Stimulated activated CD4-positive, alpha-beta T cell treated with anti-CD3 and anti-CD28 coated beads, TNF-alpha, amount 100 ng/mL, for 1 hour (primary cell): Measurements from ENCODE around the gene CPAMD8.

Experiments
- DNase-seq, 3 donors: peaks; one replicate each; pipeline ENCODE4 v3.0.0-alpha.2; 2020; ENCODE audit warnings: low read depth in 3 of 3, low spot score in 1 of 3

CPAMD8 gene

DNA sequence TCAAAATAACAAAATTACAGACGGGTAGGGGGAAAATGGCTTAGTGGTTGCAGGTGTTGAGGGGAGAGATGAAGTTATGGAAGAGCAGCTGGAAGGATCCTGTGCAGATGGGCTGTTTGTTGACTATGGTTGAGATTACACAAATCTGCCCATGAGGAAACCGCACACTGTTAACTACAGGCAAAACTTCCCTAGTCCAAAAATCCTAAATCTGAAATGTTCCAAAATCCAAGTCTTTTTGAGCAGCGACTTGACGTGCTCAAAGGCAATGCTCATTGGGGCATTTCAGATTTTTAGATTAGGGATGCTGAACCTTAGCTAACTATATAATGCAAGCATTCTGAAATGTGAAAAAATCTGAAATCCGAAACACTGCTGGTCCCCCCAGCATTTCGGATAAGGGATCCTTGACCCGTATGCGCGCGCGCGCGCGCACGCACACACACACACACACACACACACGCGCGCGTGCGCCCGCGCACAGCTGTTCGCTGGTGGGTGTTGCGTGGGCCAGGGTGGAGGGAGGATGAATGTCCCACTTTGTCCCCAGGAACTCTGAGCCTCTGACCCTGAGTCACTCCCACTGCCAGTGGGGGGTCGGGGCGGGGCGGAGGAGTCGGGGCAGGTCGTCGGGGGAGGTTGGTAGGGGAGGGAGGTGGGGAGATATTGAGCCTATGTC lies 131.0 kb downstream of the CPAMD8 start:
- DNase-seq: no peak

DNA sequence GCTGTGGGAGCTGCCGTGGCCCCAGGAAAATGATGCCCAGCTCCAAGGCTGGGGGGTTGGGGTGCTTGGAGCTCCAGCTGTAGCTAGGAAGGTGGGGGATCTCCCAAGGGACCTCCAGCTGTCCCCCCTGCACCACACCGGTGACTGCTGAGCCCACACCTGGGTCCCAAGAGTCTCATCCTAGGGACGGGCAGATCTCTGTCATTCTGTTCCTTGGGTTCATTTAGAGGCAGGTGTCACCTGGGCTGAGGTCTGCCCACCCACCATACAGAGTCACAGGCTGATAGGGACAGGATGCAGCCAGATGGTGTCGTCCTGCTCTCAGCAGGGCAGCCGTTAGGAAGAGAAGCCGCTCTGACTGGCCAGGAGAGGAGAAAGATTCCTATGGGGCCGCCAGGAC lies 132.5 kb downstream of the CPAMD8 start:
- no peak for DNase-seq

DNA sequence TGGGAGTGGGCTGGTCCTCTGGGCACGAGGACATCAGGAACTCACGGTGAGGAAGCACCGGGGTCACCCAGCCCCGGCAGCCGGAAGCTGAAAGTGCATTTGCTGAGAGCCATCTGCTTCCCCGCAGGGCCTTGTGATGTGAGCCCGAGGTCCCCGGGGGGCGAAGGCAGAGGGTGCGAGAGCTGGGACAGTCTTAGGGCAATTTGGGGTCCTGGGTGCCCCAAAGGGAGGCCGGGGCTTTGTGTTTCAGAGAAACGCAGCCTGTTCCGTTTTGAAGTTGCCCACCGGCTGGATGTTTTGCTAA lies 133.0 kb downstream of the CPAMD8 start:
- no peak for DNase-seq

DNA sequence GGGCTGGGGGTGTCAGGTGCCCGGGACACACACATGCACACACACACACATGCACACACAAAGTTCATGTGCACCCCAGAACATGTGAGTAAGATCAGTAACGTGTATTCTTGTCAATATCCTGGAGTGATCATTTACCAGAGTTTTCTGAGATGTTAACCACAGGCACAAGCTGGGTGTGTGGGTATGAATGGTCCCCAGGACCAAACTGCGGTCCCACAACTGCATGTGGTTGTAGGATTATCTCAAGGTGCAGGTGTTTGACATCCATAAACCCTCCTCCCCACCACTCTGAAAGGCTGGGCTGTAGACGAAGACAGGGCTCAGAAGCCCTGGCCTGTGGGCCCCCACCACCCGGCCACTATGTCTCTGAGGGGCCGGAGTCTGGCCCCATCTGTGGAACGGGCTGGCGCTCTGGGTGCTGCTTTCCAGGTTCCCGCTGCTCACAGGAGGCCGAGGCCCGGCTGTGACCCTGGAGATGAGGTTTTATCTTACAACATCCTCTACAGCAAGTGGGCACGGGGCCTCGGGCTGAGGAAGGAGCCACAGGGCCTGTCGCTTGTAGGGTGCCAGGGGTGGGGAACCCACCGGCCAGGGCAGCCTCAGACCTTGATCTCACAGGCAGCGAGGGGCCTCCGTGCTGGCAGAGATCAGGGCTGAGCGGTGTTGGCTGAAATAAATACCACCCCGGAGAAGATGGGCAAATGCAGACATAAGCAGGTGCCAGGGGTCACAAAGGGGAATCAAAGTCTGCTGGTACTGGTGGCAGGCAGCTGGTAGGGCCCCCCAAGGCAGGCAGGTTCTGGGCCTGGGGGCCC lies 133.5 kb downstream of the CPAMD8 start:
- no peak for DNase-seq

DNA sequence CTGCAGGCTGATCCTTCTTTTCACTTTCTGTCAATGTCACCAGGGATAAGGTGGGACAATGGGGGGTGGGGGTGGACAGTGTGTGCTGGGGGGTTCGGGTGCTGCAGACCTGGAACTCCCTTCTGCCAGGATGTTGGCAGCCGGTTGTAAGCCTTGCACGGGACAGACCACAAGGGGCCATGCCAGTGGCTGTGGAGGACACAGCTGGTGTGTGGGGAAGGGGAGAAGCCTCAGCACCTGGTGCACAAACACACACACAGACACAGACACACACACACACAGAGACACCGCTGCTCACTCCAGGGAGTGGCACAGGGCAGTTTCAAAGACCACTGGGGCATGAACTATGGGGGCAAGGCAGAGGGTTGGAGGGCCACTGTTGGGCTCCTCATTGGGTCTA lies 134.2 kb downstream of the CPAMD8 start:
- DNase-seq: no peak

DNA sequence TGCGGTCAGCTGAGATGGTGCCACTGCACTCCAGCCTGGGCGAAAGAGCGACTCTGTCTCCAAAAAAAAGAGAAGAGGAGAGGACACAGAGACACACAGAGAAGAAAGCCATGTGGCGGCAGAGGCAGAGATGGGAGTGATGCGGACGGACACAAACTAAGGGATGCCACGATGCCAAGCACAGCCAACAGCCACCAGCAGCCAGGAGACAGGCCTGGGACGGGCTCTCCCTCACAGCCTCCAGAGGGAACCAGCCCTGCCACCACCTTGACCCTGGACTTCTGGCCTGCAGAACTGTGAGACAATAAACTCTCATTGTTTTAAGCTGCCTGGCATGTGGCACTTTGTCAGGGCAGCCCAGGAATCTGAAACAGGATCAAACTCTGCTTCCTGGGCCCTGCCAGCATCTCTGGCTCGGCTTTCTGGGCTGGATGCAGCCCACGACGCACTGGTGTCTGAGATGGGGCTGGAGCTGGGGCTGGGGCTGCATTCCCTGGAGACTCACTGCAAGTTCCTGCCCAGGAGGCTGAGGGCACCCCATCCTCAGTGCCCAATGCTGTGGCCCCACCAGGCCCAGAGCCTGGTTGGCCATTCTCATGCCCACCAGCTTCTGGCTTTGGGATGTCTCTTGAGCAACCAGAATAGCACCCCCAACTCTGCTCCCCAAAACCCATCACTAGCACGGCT lies 134.8 kb downstream of the CPAMD8 start:
- DNase-seq: no peak

DNA sequence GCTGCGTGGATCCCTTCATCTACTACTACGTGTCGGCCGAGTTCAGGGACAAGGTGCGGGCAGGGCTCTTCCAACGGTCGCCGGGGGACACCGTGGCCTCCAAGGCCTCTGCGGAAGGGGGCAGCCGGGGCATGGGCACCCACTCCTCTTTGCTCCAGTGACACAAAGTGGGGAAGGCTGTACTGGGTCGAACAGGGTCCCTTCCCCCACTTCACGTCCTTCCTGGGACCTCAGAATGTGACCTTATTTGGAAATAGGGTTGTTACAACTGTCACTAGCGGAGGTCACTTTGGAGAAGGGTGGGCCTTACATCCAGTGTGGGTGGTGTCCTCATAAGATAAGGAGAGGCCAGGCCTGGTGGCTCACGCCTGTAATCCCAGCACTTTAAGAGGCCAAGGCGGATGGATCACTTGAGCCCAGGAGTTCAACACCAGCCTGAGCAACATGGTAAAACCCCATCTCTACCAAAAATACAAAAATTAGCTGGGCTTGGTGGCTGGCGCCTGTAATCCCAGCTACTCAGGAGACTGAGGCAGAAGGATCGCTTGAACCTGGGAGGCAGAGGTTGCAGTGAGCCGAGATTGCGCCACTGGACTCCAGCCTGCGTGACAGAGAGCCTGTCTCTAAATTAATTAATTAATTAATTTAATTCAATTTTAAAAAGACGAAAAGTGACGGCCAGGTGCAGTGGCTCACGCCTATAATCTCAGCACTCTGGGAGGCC lies 136.0 kb downstream of the CPAMD8 start:
- no peak for DNase-seq

DNA sequence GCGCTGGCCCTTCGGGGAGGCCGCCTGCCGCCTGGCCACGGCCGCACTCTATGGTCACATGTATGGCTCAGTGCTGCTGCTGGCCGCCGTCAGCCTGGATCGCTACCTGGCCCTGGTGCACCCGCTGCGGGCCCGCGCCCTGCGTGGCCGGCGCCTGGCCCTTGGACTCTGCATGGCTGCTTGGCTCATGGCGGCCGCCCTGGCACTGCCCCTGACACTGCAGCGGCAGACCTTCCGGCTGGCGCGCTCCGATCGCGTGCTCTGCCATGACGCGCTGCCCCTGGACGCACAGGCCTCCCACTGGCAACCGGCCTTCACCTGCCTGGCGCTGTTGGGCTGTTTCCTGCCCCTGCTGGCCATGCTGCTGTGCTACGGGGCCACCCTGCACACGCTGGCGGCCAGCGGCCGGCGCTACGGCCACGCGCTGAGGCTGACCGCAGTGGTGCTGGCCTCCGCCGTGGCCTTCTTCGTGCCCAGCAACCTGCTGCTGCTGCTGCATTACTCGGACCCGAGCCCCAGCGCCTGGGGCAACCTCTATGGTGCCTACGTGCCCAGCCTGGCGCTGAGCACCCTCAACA lies 136.6 kb downstream of the CPAMD8 start:
- DNase-seq: no peak

DNA sequence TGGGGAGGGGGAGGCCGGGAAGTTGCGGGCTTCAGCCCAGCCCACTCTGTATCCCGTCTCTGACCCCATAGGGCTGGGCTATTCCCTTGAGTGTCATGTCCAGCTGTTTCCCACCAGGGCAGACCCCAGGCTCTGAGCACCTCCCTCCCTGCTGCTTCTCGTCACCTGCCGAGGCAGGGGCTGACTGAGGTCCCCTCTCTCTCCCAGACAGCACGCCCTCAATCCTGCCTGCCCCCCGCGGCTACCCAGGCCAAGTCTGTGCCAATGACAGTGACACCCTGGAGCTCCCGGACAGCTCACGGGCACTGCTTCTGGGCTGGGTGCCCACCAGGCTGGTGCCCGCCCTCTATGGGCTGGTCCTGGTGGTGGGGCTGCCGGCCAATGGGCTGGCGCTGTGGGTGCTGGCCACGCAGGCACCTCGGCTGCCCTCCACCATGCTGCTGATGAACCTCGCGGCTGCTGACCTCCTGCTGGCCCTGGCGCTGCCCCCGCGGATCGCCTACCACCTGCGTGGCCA lies 137.2 kb downstream of the CPAMD8 start:
- no peak for DNase-seq

DNA sequence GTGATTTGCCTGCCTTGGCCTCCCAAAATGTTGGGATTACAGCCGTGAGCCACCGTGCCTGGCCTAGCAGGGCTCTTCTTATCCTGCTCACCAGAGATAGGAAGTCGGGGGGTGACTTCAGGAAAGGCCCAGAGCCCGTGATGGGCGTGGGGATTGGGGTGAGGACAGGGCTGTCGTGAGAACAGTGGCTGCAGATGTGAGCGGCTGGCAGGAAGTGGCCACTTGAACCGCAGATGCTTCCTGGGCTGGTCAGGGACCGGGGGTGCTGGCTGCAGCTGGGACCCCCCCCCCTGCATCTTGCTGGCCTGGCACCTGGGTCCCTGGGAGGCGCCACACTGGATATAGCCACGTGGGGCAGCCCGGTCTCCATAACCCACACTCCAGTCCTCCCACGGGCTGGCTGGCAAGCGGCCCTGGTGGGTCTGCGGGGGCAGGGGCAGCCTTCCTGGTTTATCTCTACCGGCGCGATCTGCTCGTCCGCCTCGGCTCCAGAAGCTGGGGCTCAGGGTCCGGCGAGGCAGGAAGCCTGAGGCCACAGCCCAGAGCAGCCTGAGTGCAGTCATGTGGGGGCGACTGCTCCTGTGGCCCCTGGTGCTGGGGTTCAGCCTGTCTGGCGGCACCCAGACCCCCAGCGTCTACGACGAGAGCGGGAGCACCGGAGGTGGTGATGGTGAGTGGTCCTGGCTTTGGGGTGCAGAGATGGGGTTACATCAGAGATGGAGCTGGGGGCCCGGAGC lies 137.8 kb downstream of the CPAMD8 start, which contains the start of gene F2RL3:
F2RL3 (plus strand) TSS at position 371 of the 737 bp plus-strand sequence; CDS start at position 562, 191 bp downstream.
- DNase-seq: no peak

DNA sequence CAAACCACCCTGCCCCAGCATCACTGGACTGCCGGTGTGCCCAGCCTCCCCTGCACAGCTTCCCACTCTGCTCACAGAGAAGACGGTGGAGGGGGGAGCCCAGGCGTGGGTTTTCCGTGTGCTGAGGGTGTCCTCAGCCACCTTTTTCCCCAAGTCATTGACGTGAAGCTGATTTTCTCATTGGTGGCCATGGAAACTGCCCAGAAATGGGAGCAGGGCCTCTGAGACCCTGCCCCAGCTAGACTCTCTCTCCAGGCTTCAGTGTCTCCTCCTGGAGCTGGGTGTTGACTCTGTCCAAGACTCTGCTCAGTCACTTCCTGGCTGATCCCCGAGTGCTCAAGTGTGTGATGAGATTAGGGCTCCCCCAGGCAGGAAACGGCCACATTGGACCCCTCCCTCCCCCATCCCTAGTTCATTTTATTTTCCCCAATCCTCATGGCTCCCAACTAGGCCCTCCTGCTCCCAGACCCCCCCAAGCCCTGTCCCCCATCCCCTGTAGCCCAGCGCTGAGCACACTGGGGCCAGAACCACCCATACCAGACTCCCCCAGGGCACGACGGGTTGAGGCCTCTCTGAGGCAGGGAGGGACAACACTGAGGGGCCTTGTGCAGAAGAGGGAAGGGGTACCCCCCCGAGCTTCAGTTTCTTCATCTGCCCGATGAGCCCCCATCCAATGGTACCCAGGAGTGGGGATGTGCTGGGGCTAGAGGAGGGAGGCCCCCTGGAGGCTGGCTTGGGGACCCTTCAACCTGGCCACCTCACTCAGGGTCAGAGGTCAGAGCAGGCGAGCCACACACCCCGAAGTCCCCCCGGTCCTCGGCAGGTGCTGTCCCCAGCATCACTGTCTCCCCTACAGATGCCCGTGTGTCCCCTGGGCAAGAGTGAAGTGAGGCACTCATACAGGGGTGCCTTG lies 139.0 kb downstream of the CPAMD8 start:
- no peak for DNase-seq

DNA sequence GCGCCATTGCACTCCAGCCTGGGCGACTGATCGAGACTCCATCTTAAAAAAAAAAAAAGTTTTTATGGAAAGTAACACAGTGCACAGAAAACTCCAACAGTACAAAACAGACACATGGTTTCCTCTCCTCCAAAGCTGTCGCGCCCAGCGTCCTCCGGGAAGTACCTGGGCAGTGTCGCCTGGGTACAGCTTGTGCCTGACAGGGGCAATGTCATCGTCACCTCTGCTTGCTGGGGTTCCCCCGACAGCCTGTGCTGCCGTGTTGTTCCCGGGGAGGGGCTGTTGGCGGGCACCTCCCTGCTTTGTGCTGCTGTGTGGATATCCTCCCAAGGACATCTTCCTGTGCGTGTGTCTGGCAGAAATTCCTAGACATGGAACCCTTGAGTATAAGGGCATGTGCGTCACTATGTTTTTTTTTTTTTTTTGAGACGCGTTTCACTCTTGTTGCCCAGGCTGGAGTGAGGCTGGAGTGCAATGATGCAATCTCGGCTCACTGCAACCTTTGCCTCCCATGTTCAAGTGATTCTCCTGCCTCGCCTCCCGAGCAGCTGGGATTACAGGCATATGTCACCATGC lies 140.2 kb downstream of the CPAMD8 start:
- no peak for DNase-seq

DNA sequence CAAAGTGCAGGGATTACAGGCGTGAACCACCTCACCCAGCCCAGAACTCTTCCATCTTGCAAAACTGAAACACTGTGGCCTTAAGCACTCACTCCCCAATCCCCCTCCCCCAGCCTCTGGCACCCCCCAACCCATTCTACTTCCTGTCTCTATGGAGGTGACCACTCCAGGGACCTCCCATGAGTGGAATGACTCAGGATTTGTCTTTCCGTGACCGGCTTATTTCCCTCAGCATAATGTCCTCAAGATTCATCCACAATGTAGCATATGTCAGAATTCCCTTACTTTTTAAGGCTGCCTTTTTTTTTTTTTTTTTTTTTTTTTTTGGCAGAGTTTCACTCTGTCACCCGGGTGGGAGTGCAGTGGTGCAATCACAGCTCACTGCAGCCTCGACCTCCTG lies 141.4 kb downstream of the CPAMD8 start:
- DNase-seq: no peak

DNA sequence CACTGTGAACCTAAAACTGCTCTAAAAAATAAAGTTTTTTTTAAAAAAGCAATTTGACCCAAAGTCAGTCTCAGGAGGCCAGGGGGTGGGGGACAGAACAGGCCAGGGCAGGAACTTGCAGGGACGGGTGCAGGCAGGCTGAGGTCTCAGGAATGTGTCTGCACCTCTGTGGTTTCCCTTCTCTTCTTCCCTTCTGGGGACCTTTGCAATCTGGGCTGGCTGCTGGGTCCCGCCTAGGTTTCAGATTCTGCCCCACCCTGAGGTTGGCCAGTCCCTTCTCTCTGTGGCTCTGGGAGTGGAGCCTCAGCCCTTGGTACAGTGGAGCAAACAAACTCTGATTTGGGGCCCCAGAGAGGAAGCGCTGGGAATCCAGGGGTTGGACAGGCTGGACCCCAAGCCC lies 143.1 kb downstream of the CPAMD8 start:
- DNase-seq: no peak

DNA sequence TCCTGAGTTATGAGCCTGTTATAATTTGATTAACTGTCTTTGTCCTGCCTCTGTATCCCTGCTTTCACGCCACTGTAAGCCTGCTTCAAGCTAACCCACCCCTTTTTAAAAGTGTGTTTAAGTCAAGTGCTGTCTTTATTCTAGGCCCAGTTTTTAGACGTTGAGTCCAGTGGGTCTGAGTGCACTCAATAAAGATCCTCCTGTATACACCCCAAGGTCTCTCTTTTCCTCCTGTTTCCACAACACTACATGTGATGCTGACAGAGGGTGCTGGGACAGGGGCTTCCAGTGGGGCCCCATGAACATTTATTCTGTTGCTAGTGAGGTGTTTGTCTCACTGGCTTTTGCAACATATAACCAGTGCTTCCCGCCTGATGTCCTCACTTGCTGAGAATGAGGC lies 144.5 kb downstream of the CPAMD8 start:
- DNase-seq: no peak

DNA sequence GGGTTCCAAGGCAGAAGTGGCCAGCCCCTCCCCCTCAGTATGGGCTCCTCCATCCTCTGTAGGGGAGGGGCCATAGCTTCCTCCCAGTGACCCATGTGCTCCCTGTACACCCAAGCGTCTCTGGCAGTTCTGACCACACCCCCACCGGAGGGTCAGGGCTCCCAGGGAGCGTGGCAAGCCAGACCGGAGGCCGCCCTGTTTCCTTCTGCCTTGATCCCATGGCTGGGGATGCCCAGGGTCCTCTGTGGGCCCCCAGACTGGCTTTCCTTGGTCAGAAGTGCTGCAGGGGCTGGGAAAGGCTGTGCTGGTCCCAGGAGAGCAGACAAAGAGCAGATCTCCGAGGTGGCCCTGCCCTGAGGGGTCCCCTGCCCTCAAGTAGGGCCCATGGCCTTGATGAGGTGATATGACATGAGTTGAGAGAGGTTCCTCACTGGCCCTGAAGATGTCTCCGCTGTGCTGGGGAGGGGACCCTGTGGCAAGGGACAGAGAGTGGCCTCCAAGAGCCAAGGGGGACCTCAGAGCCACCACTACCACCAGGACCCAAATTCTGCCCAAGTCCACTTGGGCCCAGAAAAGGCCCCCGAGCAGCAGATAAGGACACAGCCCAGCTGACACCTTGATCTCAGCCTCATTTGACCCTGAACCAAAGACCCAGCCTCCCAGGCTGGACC lies 145.6 kb downstream of the CPAMD8 start:
- no peak for DNase-seq

DNA sequence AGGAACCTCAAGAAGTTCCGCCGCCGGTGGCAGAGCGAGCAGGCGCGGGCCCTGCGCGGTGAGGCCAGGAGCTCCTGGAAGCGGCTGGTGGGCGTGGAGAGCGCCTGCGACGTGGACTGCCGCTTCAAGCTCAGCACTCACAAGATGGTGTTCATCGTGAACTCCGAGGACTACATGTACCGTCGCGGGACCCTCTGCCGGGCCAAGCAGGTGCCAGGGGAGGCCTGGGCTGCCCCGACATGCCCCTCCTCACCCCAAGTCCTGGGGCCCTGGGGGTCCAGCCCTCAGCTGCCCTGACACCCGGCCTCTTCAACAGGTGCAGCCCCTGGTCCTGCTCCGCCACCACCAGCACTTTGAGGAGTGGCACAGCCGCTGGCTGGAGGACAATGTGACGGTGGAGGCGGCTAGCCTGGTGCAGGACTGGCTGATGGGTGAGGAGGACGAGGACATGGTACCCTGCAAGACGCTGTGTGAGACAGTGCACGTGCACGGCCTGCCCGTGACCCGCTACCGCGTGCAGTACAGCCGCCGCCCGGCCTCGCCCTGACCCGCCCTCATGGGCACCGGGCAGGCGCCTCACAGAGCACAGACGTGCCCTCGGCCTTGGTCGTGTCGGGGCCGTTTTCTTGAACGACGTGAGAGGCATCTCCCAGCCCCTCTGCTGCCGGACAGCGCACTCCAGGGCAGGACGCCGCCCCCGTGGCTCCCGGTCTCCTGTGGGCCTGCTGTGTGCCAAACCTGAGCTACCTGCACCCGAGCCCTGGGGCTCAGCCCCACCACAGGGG lies 148.2 kb downstream of the CPAMD8 start:
- no peak for DNase-seq

DNA sequence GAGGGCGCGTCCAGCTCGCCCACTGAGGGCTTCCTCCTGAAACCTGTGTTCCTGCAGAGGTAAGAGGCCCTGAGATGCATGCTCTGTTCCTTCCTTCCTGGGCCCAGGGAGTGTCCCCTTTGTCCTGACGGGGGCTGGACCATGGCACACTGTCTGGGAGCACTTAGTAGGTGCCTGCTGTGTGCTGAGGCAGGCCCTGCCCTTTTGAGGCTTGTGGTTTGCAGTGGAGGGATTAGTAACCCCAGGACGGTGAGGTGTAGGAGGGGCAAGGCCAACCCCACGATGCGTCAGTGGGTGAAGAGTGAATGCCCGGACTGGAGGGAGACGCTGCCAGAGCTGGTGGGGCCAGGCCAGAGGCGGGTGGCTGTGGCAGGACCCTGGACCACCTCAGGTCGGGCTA lies 149.0 kb downstream of the CPAMD8 start:
- no peak for DNase-seq
